SK-N-SH treated with all-trans-retinoic acid at 6 μM for 48 hours (cell line): ENCODE measurements around the gene TF.

Experiments used
- CSDC2 ChIP-seq: fragments of 250-450 bp; sonication (Bioruptor Pico); IDR thresholded peaks from 2 replicates; pipeline ENCODE4 v1.5.0; 2020; ENCODE audit warnings: mild to moderate bottlenecking, moderate library complexity
- ZNF70 ChIP-seq: fragments of 450-650 bp; formaldehyde crosslinking; IDR thresholded peaks from 2 replicates; pipeline ENCODE4 v1.5.0; 2020; ENCODE audit warnings: mild to moderate bottlenecking, moderate library complexity
- TF ChIP-seq, protein P1 (sequence below): fragments of 250-450 bp; sonication (Bioruptor Pico); IDR thresholded peaks from 2 replicates; pipeline ENCODE4 v1.8.0; 2021; ENCODE audit warnings: low read depth, mild to moderate bottlenecking, moderate library complexity, borderline replicate concordance
- TF ChIP-seq, protein P2 (sequence below): fragments of 250-450 bp; sonication (Bioruptor Pico); IDR thresholded peaks from 2 replicates; pipeline ENCODE4 v1.8.0; 2020; ENCODE audit warnings: mild to moderate bottlenecking, moderate library complexity, borderline replicate concordance

DNA sequence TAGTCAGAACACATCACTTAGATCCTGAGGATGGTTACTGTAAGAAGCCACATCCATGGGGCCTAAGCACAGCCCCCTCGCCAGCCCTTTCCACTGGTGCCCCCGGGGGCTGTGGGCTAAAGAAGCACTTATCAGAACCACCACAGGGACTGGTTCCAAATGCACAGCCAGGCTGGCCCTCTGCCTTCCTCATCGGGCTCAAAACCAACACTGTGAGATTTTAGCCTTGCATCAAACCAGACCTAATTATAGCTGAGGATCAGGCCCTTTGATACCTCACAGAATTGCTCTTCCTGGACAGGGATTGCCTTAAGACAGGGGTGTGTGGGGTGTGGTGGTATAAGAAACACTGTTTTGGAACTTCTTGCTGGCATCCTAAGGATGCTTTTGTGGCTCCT, 83.1 kb downstream of the TF start:
- TF ChIP-seq ZNF70 (CRISPR knock-in tag) = no peak
- TF ChIP-seq, protein P1, sequence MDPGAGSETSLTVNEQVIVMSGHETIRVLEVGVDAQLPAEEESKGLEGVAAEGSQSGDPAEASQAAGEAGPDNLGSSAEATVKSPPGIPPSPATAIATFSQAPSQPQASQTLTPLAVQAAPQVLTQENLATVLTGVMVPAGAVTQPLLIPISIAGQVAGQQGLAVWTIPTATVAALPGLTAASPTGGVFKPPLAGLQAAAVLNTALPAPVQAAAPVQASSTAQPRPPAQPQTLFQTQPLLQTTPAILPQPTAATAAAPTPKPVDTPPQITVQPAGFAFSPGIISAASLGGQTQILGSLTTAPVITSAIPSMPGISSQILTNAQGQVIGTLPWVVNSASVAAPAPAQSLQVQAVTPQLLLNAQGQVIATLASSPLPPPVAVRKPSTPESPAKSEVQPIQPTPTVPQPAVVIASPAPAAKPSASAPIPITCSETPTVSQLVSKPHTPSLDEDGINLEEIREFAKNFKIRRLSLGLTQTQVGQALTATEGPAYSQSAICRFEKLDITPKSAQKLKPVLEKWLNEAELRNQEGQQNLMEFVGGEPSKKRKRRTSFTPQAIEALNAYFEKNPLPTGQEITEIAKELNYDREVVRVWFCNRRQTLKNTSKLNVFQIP = no peak
- no peak for TF ChIP-seq CSDC2 (CRISPR knock-in tag)
- TF ChIP-seq, protein P2, sequence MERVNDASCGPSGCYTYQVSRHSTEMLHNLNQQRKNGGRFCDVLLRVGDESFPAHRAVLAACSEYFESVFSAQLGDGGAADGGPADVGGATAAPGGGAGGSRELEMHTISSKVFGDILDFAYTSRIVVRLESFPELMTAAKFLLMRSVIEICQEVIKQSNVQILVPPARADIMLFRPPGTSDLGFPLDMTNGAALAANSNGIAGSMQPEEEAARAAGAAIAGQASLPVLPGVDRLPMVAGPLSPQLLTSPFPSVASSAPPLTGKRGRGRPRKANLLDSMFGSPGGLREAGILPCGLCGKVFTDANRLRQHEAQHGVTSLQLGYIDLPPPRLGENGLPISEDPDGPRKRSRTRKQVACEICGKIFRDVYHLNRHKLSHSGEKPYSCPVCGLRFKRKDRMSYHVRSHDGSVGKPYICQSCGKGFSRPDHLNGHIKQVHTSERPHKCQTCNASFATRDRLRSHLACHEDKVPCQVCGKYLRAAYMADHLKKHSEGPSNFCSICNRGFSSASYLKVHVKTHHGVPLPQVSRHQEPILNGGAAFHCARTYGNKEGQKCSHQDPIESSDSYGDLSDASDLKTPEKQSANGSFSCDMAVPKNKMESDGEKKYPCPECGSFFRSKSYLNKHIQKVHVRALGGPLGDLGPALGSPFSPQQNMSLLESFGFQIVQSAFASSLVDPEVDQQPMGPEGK (CRISPR knock-in tag) = no peak
